Measurements from ENCODE around the gene DRAM1.

Gene DRAM1

DNA sequence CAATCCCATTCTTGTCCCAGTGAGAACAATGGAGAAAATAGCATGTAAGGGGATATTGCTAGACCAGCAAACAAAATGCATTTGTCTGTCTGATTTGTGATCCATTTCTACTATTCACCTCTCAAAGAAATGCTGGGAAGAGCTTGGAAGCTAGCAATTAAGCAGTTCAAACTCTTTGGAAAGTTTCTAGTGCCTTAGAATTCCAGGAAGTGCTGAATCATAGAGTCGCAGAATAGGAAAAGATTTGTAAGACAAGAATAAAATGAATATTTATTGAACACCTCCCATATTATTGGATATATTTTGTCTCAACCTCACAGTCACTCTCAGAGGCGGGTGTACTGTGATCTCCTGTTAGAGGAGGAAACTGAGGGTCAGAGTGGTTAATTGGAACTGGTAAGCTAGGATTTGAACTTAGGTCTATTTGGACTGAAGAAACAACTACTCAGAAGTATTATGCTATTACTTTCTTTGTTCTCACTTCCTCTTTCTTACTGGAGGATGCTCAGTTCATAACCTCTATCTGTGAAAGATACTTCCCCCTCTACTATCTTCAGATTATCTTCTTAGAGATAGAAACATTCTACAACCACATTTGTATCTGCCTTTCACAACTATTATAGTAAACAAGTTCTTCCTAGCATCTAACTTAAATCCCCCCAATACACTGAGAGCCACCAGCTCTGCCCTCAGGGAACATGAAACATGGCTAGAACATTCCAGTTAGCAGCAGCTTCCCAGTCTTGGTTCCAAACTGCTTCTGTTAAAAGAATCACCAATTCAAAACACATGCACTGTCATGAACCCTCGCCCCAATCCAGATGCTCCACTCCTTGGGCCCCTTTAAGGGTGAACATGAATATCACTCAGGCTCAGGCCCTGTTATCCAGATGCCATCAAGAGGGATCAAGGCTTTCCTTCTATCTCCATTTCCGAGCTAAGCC, 64.2 kb downstream of the DRAM1 start:
- no peak for DNase-seq (ENCODE audit: low read depth in 2 of 2)

DNA sequence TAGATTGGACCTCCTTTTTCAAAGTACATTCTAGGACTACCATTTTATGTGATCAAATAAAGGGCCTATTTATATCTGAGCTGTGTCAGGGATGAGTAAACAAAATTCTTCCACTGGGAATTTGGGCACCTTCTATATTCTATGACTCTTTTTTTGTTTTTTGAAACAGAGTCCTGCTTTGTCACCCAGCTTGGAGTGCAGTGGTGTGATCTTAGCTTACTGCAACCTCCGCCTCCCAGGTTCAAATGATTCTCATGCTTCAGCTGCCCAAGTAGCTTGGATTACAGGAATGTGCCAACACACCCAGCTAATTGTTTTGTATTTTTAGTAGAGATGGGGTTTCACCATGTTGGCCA, 64.8 kb downstream of the DRAM1 start:
- DNase-seq (ENCODE audit: low read depth in 2 of 2), result no peak

DNA sequence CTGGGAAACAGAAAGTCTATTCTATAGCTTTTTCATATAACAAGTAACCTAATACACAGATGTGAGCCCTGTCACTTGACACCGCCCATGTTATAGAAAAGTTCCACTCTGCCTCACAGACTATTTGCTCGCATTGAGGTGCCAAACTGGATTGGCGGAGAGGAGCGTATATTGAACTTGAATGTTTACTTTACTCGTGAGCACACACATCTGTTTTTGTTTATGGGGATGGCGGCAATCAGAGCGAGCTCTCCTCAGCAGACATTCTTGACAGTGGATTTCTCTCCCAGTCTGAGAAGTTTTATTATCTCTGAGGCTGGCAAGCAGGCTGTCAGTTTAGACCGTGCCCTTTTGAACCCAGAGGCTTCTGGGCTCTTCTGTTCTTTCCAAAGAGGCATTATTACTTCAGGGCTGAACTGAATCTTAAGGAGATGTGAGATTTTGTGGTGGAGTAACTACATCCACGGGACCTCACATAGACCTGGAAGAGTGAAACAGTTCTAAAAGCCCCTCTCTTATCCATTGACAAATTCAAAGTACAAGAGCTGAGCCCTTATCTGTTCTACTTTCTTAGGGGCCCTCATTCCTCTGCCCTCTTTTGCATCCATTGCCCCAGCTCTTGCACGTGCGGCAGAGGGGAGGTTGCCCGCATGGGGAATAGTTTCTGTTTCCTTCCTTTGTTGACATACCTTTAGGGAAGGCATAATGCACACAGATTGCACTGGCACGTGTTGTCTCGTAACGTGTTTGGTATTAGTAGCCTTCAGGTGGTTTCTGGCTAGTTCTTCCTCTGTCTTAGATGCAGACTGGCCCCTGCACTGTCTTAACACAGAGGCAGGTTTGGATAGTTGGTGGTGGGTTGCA, 68.2 kb downstream of the DRAM1 start:
- no peak for DNase-seq (ENCODE audit: low read depth in 2 of 2)

DNA sequence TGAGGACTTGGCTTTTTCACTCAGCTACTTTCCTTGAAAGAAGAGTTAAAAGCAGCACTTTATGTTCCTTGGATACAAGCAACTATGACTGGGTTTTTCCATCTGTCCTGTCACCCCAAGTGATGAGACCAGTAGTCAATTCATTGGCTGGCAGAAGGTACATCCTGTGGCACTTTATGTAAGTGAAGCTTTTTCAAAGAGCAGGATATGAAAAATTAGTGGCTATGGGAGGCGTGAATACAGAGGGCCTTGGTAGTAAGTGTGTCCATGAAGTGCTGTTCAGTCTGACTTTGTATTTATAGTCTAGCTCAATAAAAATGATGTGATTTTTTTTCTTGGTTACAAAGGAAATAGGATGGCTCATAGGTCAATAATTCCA, 68.8 kb downstream of the DRAM1 start:
- DNase-seq (ENCODE audit: low read depth in 2 of 2), result no peak

DNA sequence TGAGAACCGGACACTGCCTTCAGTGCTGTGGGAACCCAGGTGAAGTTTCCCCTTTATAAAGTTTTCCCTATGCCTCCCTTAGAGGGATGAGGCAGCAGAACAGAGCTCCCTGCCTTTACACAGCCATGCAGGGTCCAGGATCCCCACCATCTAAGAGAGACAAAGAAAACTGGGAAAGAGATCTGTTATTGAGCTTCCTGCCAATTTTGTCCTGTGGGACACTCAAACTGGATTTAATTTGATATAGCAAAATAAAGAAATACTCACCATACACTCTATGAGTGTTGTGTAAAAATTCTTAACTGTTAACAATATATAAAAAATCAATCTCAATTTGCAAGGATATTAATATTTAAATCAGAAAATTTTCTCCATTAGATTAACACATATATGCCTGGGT, 69.9 kb downstream of the DRAM1 start:
- DNase-seq (ENCODE audit: low read depth in 2 of 2), result no peak

DNA sequence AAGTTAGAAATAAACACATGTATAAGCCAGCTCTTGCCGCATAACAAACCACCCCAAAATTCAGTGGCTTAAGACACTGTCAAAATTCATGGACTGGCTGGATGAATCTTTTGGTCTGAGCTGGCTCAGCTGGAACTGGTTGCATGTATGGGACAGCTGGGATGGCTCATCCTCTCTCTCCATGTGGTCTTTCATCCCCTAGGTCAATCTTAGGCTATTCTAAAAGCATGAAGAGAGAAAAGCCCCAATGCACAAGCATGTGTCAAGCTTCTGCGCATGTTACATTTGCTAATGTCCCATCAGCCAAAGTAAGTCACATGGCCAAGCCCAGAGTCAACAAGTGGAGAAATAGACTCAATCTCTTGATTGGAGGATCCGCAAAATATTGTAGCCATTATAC, 71.0 kb downstream of the DRAM1 start:
- no peak for DNase-seq (ENCODE audit: low read depth in 2 of 2)

DNA sequence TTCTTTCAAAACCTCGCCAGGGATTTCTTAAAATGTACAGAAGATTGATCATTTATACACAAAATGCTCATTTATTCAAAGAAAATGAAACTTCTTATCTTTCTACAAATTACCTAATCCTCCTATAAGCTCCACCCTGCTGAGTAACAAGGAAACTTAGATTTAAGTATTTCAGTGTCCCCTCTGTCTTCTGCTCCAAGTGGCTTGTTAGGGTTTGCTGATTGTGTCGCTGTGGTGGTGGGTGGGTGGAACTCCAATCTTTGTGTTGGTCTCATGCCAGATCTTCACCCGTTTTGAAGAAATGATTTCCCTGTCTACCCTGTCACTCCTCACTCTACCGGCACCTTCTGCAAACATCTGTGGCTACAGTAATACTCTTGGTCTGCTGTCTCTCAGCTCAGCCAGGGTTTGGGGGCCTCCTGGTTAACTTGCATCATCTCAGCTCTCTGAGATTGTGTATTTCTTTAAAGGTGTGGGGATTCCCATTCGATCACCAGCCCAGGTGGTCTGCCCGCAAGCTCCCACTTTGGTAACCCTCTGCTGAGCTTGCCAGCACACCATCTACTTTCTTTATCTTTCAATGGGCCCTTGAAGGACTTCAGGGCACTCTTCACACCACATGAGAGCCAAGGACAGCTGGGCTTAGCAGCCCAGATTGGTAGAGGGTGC, 73.8 kb downstream of the DRAM1 start:
- no peak for DNase-seq (ENCODE audit: low read depth in 2 of 2)

DNA sequence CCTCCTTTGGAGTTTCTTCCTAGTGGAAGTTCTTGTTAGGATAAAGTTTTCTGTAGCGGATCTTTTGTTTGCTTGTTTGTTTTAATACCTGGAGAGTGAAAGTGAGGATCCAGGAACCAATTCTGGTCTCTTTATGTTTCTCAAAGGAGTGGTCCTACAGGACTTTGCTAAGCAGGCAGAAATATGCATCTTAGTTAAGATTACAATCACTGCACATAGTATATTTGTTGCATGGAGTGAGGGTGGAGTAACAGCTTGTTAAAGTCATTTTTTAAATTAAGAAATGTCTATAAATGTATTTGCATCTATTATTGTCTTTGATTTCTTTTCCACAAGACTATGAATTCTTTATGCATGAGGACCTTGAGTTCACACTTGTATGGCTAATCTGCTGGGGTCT, 76.7 kb downstream of the DRAM1 start:
- DNase-seq (ENCODE audit: low read depth in 2 of 2), result no peak

DNA sequence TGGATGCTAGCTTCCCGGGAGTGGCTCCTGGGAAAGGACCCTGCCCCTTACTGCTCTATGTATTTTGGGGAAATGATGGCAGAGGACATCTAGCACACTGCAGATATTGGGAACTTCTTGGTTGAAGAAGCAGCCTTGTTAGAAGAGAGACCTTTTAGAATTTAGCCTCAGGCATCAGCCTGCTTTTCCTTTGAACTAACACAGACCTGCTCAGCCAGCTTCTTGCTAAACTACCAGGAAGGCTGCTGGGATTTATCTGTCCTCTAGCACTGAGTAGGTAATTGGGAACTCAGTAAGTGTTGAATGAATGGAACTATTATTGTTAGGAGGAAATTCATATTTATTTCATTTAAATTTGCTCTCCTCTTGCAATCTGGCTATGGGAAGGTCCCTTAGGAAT, 77.3 kb downstream of the DRAM1 start:
- no peak for DNase-seq (ENCODE audit: low read depth in 2 of 2)

DNA sequence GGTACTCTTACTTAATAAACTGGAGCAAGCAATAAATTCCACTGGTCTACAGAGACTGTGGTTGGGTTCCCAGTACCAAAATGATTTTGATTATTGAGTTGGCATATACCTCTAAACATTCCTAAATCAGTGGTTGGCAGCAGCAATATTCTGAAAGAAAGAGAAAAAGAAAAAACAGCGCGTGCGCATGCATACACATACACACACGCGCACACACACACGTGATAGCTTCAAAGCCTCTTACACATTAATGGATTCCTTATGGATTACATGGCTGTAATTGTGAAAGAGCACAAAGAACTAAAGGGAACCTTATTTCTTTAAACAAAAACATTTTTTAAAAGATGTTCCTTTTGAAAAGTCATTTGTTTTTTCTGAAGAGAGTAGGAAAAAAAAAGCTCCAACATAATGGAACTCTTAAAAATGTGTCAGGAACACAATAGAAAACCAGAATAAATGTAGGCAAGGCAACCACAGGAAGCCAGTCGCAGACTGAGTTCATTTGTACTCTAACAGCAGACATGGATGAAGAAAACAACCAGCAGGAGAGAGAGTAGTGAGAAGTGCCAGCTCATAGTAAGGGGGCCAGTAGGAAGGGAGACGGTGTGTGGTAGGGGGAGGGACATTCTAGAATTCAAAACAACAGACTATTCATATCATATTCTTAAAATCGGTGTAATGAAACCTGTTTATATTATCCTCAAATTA, 80.0 kb downstream of the DRAM1 start:
- DNase-seq (ENCODE audit: low read depth in 2 of 2), result no peak

DNA sequence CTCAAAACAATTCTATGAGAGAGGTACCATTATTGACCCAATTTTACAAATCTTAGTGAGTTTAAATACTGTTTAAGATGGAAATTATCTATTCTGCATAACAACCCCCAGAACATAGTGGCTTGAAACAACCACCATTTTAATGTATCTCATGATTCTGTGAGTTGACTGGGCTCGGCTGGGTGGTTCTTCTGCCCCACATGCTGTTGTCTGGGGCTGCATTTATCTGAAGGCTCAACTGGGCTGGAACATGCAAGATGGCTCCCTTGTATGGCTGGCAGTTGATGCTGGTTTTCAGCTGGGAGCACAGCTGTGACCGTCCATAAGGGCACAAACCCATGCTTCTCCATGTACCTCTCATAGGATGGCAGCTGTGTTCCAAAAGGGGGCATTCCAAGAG, 82.2 kb downstream of the DRAM1 start:
- DNase-seq (ENCODE audit: low read depth in 2 of 2), result no peak

DNA sequence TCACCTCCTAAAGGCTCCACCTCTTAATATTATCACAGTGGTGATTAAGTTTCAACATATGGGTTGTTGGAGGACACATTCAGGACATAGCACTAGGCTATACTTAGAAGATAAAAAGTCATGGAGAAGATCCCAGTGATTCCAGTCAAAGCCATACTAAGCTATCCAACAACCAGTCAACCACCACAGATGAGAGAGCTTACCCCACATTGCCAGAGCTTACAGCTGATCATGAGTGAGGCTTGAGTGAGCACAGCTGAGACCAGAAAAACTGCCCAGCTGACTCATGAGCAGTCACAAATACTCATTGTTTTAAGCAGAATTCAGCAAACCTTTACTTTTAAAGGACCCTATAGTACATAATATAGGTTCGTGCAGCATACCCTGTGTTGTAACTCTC, 85.1 kb downstream of the DRAM1 start:
- no peak for DNase-seq (ENCODE audit: low read depth in 2 of 2)

DNA sequence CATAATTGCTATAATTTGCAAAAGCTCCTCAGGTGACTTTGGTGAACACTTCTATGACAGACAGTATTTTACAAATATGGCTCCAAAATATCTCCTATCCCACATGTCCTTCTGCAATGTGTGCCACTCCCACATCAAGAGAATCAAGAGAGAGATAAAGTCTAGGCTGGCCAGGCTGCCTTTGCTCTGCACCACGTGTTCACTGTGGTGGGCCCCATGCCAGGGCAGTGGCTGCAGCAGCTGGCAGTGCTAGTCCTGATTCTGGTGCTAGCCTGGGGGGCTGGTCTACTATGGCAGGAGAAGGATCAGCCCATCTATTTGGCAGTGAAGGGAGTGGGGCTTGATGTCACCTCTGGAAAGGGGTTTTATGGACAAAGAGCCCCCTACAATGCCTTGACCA, 86.3 kb downstream of the DRAM1 start:
- DNase-seq (ENCODE audit: low read depth in 2 of 2), result no peak

DNA sequence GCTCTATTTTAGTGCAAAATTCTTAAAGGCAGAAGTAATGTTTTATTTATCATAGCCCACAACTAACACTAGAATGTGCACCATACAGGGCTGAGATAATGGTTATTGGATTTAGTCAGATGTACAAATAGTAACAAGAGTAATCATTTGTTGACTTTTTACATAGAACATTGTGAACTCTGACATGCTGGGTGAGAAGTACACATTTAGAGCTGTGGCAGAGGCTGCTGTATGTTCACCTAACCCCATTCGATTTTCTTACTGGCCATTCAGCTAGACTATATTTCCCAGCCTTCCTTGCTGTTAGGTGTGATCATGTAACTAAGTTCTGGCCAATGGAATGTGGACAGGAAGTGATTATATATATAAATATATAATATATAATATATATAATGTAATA, 89.1 kb downstream of the DRAM1 start:
- DNase-seq (ENCODE audit: low read depth in 2 of 2), result no peak

DNA sequence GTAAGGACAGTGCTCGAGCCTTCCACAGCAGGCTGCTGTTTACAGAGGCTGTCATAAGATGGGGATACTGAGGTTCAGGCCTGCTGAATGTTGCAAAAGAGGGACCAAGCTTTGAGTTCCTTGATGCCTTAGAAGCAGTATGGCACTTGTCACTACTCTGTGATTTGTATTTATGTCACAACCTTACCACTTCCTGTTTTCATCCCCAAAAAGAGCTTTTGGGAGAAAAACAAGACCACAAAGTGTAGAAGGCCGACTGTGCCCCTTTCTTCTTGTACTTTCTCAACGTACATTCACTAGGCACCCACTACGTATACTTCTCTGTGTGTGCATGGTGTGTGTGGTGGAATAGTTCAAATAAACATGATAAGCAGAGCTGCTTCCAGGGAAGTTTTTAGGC, 90.1 kb downstream of the DRAM1 start:
- no peak for DNase-seq (ENCODE audit: low read depth in 2 of 2)

DNA sequence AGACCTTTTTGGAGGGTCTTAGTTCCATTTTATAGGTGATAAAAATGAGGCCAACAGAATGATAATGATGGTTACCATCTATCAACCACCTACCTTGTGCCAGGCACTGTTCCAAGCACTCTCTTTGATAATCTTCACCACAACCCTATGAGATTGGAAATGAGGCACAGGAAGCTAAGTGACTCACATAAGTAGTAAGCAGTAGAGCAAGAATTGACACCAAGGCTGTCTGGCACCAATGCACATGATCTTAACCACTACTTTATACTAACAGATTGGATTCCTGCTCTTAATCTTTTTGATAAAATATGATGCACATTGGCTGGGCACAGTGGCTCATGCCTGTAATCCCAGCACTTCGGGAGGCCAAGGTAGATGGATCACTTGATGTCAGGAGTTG, 91.4 kb downstream of the DRAM1 start:
- DNase-seq (ENCODE audit: low read depth in 2 of 2), result no peak

Measured in stimulated activated CD8-positive, alpha-beta memory T cell treated with anti-CD3 and anti-CD28 coated beads, Interleukin-2, amount 100 ng/mL, for 1 hour (primary cell).